Smooth muscle cell of the brain vasculature (primary cell): ENCODE data around the gene KRTAP4-4.
"Not testable (repeated sequence)": the region's sequence is repeated elsewhere in the genome, so short reads cannot be mapped to it uniquely, and the experiment has no call there.

Source experiments
- DNase-seq: peaks from one replicate; pipeline ENCODE4 v3.0.0-alpha.2; 2012; ENCODE audit warnings: low read depth, low spot score

Gene KRTAP4-4

DNA sequence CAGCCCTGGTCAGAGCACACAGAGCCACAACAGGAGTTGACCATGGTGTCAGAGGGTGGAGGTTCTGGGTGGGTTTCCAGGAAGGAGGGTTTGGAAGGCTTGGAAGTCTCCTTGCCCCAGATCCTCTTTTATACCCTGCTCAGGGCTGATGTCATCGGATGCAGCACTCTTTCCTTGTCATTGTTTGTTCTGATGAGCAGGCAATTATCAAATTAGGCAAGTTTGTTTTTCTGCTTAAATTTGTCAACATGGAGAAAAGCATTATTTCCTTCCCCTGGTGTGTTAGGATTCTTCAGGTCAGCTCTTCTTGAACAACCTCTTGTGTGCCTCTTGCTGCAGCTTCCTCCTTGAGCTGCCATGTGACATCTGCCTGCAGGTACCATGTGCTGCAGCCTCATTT lies at the start of gene KRTAP4-4:
Gene KRTAP4-4 (minus strand): TSS at position 101 of the 400 bp plus-strand sequence. CDS start 57 bp downstream, at position 44.
- DNase-seq: no peak

GRCh38 chr17:41199421-41200078 lies 39.0 kb upstream of the KRTAP4-4 start:
- DNase-seq: no peak

DNA sequence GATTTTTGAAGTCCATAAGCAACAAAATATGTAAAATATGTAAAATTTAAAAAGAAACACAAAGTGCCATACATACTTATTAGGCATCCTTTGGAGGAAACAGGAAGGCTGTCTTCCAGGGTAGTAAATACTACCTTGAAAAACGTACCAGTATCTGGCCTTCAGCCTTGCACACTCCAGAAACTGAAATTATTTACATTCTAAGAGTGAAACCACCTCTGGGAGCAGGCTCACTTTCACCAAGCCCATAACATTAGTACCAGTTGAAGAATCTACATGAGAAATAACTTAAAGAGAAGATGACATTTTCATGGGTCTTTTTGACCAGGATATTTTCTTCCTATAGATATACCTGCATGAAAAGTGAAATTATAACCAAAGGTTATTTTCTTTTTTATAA lies 35.5 kb upstream of the KRTAP4-4 start:
- DNase-seq: no peak

GRCh38 chr17:41190328-41190727 lies 29.8 kb upstream of the KRTAP4-4 start:
- DNase-seq: no peak

GRCh38 chr17:41189837-41190318 lies 29.3 kb upstream of the KRTAP4-4 start, which contains the start of gene KRTAP9-1:
Gene KRTAP9-1 (plus strand): TSS chr17:41189887. CDS start chr17:41189887, 0 bp downstream.
- not testable (repeated sequence) for DNase-seq

GRCh38 chr17:41186872-41187271 lies 26.3 kb upstream of the KRTAP4-4 start:
- no peak for DNase-seq

GRCh38 chr17:41185001-41185400 lies 24.5 kb upstream of the KRTAP4-4 start:
- DNase-seq: no peak

GRCh38 chr17:41184480-41184961 lies 24.0 kb upstream of the KRTAP4-4 start, which contains the start of gene KRTAP4-1:
Gene KRTAP4-1 (minus strand): TSS chr17:41184911. CDS start chr17:41184854, 57 bp downstream.
- no peak for DNase-seq

- DNase-seq: no peak
These were observed 18.5 kb upstream of the KRTAP4-4 start for GRCh38 chr17:41178843-41179616.

DNA sequence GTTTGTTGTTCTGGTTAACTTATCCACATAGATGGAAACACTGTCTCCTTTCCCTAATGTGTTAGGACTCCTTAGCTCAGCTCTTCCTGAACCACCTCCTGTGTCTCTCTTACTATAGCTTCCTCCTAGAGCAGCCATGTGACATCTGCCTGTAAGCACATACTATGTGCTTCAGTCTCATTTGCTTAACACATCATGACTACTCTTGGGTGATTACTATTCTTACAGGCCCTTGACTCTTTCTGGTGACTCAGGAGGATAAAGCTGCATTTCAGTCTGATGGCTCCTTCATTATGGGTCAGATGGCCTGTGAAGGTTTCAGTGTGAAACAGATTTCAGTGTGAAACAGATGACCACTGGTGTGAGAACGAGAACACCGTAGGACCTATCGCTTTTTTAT lies 17.8 kb upstream of the KRTAP4-4 start:
- DNase-seq: no peak

GRCh38 chr17:41177727-41178271 lies 17.3 kb upstream of the KRTAP4-4 start, which contains the start of gene KRTAP4-2:
Gene KRTAP4-2 (minus strand): TSS chr17:41178221. CDS start chr17:41178164, 57 bp downstream.
- no peak for DNase-seq

DNA sequence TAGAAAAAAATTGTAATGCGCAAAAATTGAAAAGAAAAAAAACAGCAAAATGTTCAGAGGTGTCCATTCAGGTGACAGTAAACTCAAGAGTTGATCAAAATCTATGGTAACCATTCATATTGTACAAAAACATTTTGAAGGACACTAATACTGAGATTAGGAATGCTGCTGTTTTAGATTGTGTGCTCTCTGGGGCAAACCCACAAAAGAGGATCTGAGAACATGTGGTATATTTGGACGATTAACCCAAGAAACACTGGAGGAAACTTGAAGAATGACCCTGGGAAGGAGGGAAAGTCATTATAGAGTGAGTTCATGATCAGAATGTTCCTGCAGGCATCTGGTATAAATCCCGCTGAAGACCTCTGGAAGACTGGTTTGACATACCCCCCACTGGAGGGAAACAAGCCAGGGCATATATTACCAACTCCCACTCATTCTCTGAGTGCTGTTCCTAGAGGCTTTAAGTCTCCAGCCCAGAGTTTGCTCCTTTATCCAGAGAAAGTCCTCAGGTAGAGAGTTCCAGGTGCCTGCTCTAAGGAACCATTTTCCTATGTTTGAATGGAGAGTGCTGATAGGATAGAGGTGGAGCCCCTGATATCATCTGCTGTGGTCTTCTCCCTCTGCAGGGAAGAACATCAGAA lies 16.3 kb upstream of the KRTAP4-4 start:
- DNase-seq: no peak

DNA sequence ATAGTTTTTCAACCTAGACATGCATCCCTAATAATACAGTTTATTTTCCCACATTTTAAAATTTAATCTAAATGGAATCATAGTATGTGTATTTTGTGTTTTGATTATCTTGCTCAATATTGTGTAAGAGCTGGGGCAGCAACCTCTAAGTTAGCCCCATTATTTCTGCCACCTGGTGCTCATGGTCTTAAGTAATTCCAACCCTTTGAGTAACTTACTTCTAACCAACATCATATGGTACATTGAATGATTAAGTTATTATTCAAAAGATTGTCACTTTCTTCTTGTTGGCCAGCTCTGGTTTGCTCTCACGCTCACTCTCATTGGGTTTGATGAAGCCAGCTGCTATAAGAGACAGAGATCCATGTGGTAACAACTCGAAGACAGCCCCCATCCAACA lies 11.3 kb upstream of the KRTAP4-4 start:
- no peak for DNase-seq

- DNase-seq: no peak
These were observed 7.6 kb upstream of the KRTAP4-4 start, which contains the start of gene KRTAP4-3 for GRCh38 chr17:41168121-41168520. Gene KRTAP4-3 (minus strand): TSS chr17:41168221. CDS start chr17:41168172, 49 bp downstream.

- no peak for DNase-seq
These were observed 7.0 kb upstream of the KRTAP4-4 start for GRCh38 chr17:41167561-41167960.

- no peak for DNase-seq
These were observed 3.3 kb upstream of the KRTAP4-4 start for GRCh38 chr17:41163828-41164227.

- DNase-seq: not testable (repeated sequence)
These were observed 358 bp downstream of the KRTAP4-4 start for GRCh38 chr17:41160190-41160589.

GRCh38 chr17:41153856-41154255 lies 6.7 kb downstream of the KRTAP4-4 start:
- DNase-seq: no peak

DNA sequence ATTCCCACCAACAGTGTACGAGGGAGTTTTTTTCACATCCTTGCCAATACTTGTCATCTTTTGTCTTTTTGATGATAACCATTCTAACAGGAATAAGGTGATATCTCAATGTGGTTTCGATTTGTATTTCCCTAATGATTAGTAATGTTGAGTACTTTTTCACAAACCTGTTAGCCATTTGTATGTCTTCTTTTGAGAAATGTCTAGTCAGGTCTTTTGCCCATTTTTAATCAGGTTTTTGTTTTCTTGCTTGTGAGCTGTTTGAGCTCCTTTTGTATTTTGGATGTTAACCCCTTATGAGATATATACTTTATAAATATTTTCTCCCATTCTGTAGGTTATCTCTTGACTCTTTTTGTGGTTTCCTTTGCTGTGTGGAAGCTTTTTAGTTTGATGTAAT lies 9.0 kb downstream of the KRTAP4-4 start:
- no peak for DNase-seq

- no peak for DNase-seq
These were observed 10.5 kb downstream of the KRTAP4-4 start for GRCh38 chr17:41150026-41150425.

DNA sequence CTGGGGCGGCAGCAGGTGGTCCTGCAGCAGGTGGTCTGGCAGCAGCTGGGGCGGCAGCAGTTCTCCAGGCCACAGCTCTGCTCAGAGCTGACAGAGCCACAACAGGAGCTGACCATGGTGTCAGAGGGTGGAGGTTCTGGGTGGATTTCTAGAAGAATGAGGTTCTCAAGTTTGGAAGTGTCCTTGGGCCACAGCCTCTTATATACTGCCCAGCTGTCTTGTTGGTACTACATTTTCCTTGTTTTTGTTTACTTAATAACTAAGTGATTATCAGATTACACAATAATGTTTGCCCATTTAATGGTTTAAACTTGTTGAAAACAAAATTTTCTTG lies 10.9 kb downstream of the KRTAP4-4 start, which contains the start of gene KRTAP4-5:
Gene KRTAP4-5 (minus strand): TSS at position 174 of the 334 bp plus-strand sequence. CDS start 58 bp downstream, at position 116.
- DNase-seq: no peak
